HG03558 (cell line): ENCODE data around the gene SHISA6.

Experiments used
- ATAC-seq: cut with Tn5 transposase; IDR thresholded peaks from one replicate; pipeline ENCODE4 v1.9.1; 2021; ENCODE audit warnings: moderate number of reproducible peaks; ENCODE audit not compliant: unreplicated experiment; ENCODE audit errors: extremely low read depth

The SHISA6 gene

DNA sequence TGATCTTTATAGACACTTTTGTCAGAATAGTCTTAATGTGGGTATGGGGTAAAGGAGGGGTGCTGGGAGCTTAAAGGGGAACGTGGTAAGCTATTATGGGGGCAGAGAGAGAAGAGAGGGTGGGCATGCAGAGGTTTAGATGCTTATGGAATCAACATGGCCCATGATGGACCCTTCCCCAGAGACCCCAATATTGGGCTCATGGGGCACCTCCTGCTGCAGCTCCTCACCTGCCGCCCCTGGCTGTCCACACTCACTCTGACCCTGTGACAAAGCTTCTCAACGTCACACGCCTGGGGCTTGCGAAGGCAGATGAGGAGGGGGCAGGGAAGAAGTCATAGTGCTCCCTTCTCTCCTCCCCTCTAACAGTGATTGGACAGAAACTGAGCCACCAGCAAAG, 95.3 kb downstream of the SHISA6 start:
- ATAC-seq = no peak

DNA sequence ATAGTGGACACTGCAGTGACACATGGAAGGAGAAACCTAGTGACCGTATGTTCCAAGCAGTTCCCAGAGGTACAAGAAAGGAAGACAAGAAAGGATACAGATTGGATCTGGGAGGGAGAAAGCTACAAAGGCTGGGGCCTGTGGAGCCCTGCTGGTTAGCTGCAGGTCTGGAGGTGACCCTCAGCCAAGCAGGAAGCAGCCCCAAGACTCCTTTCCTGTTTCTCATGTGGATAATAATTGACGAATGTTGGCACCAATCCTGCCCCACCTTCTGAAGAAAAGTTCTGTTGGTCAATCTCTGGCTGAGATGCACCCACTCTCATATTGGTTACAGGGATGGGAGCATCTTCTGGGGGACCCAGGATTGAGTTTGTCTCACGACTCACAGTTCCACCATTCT, 99.8 kb downstream of the SHISA6 start:
- ATAC-seq = no peak

DNA sequence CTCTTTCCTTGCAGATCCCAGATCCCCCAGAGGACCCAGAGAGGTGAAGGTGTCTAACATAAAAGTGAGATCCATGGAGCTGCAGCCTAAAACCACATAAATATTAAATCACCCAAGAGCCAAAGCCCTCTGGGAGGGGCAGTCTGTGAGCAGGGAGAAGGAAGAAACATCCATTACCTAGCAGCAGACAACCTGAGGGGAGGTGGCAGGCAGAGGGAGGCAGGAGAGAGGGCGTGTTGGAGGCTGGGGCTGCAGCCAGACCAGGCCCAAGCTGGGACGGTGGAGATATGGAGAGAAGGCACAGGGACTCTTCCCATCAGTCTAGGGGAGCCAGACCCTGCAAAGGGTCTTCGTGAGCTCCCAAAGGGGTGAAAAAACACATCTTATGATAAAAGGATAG, 101.1 kb downstream of the SHISA6 start:
- ATAC-seq = no peak

DNA sequence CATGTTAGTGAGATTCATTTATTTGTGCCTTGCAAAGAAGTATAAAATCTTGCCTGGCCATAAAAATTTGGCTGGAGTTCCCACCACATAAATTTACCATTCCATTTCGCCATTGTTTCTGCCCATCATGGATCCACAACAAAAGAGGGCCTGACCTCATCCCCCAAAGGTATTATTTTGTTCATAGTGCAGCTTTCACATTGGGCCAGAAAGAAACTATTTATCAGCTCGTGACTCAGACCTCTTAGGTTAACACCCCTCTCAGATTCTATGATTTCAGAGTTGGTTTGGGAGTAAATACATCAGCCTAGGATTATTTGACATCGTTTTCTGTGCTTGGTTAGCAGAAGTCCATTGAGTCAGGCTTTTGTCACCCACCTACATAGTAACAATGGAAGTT, 108.1 kb downstream of the SHISA6 start:
- no peak for ATAC-seq

DNA sequence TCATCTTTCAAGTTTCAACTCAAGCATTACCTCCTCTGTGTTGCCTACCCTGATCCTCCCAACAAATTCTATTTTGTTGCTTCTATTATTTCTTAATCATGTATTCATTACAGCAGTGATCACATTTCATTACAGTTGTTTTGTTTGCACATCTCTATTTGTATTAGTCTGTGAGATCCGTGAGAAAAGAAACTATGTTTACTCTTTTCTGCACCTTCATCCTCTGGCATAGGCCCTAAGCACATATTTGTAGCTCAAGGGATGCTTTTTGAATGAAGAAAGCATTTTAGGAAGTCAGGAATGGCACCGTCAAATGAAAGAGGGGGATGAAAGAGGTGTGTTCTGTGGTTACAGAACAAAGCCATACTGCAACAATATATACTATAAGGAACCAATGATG, 110.5 kb downstream of the SHISA6 start:
- no peak for ATAC-seq

DNA sequence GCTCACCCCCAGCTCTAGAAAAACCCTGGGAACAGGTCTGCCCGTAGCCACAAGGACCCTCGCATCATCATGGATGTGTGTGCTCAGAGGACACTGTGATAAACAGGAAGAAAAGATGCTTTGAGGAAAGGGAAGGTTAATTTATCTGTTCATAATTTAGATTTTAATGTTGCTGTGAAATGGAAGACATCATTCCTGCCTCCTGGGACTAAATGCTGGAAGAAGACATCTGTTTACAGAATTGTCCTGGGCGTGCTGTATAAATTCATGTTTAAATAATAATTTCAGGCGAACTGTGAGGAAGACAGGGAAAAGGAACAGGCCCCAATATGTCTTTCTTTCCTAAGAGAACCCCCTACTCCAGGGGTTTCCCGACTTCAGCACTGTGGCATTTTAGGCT, 112.6 kb downstream of the SHISA6 start:
- no peak for ATAC-seq

DNA sequence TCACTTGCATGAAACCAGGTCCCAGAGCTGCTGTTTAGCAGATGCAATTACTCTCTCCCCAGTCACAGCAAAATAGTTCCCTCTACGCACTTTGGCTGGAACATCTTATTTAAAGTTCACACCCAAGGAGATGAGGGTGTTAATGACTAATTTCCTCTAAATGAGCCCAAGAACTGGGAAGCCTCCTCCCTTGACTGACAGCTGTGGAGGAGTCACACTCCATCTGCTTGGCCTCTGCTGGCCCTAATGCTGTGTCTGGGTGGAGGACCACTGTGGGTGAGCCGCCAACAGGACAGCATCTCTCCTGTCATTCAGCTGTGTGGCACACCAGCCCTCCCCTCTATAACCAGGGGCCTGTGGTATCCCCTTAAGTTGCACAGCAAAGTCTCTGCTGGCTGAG, 115.4 kb downstream of the SHISA6 start:
- no peak for ATAC-seq

DNA sequence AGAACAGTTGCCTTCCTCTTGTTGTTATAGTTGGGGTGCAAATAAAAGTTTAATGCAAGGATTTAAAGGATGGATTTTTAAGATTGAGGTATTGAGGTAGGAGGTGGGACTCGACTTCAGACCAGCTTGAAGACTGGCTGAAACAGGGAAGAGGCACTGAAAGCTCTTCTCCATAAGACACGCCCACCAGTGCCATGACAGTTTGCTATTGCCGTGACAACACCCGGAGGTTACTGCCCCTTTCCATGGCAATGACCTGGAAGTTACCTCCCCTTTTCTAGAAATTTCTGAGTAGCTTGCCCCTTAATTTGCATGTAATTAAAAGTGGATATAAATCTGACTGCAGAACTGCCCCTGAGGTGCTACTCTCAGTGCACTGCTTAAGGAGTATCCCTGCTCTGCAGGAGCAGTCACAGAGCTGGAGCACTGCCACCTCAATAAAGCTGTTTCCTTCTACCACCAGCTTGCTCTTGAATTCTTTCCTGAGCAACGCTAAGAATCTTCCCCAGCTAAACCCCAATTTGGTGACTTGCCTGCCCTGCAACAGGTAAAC, 122.6 kb downstream of the SHISA6 start:
- no peak for ATAC-seq

DNA sequence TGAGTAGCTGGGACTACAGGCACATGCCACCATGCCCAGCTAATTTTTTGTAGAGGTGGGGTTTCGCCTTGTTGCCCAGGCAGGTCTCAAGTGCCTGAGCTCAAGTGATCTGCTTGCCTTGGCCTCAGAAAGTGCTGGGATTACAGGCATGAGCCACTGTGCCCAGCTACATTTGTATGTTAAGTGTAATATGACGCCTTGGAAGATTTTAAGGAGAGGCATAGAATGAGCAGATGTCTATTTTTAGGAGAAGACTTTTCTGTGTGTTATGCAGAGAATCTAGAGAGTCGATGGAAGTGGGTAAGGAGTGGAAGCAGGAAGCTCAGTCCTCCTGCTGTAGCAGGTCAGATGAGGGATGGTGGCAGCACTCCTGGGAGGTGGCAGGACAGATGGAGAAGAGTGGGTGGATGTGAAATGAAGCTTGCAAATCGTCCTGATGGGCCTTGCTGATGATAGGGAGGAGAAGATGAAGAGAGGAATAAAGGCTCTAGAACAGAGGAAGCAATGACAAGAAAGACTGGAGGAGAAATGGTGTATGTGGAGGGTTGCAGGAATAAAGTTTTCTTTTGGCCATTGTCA, 125.3 kb downstream of the SHISA6 start:
- no peak for ATAC-seq

DNA sequence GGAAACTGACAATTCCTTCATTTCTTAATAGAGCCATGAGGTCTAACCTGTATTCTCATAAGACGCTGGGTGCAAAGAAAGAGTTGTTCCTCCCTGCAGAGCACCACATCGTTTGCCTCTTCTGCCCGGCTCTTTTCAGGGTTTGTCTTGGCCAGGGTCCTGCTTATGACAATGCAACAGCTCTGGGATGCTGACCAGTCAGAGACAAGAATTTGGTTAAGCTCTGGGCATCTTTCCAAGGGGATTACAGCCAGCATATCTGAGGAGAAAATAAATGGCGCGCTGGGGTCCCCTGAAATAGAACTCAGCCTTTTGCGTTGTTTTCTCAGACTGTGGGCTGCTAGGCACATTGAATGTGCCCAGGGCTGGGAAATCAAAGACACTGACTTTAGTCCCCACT, 128.6 kb downstream of the SHISA6 start:
- no peak for ATAC-seq

DNA sequence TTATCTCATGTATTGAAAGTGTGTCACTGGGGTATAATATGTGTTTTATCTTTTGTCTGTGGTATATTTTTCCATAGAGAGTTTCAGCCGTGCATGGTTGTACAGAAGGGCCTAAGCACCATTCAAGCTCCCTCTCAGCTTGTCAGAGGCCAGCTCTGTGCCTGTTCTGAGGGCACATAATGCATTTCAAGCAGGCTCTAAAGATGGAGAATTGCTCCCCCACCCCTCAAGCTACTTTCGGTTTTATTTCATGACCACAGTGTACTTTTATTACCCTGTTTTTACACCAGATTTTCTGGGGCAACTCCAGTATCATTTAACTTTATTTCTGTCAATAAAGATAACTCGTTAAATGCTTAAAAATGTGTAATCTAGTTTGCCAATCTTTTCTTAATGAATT, 131.7 kb downstream of the SHISA6 start:
- ATAC-seq = no peak

DNA sequence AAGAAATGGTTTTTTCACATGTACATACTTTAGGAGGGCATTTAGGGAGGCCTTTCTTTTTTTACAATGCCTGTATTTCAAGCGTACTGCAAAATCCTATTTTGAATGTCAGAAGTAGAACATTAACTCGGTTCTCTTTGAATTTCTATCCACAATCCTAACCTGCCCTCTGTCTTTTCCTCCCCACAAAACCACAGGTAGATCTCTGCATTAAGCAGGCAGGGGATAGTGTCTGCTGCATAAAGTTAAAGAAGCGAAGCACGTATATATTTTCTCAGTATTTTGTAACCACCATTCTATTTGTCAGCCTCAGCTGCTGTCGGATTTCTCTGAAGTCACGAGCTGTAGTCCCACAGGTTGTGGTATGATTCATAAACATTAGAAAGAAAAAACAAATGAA, 137.5 kb downstream of the SHISA6 start:
- ATAC-seq = no peak

DNA sequence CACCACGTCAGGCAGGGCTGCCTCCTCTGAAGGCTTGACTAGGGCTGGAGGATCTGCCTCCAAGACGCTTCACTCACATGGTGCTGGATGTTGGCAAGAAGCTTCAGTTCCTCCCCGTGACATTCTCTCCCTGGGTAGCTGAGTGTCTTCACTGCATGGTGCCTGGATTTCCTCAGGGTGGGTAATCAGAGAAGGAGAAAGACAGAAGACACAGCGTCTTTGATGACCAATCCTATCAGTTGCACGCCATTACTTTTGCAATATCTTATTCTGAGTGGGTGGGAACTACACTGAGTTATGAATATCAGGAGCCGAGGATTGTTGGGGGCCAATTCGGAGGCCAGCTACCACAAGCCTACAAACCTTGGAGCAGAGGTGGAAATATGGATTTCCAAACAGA, 139.7 kb downstream of the SHISA6 start:
- no peak for ATAC-seq

DNA sequence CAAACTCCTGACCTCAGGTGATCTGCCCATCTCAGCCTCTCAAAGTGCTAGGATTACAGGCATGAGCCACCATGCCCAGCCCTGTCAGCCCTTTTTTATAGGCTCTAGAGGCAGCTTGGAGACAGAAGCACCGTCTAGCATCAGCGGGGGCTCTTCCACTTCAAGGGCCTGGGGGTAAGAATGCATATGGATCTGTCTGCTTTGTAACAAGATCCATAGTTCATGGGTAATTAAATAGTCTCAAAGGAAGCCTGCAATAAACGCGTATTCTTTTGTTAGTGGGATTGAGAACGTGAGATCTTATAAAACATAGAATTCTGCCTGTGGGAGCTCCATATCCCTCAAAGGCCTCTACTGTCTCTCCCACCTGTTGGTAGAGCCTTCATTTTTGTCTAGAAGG, 142.1 kb downstream of the SHISA6 start:
- no peak for ATAC-seq

DNA sequence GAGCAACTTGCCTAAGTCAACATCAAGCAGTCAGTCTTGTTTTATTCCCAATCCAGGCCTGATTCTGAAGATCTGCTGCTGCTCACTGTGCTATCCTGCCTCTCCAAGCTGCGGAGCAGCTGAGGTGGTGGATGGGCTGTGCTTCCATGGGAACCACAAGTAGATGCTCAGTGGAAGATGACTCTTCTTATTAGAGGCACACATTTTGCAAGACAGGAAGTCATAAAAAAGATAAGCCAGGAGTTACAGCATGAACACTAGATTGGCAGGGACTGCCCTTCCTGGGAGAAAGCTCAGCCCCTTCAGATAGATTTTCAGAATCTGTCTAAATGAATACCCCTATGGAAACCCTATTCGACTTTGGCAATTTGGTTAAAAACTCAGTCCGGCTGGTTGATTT, 143.1 kb downstream of the SHISA6 start:
- ATAC-seq = no peak

DNA sequence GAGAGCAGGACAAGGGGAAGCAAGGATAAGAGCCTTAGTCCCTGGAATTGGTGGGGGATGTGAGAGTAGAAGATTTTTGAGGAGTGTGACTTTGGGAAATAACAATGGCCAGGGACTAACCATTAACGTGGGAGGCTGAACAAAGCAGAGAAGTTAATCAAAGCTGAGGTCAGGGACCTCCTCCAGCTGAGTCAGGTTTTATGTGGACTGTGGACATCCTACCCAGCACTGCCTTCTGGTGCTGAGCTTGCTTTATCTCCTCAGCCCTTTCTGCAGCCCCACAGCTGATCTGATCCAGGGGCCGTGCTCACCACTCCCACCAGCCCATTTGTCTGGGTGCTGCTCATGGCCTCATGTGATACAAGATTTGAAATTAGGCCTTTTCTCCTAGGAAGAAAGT, 146.6 kb downstream of the SHISA6 start:
- ATAC-seq = no peak

DNA sequence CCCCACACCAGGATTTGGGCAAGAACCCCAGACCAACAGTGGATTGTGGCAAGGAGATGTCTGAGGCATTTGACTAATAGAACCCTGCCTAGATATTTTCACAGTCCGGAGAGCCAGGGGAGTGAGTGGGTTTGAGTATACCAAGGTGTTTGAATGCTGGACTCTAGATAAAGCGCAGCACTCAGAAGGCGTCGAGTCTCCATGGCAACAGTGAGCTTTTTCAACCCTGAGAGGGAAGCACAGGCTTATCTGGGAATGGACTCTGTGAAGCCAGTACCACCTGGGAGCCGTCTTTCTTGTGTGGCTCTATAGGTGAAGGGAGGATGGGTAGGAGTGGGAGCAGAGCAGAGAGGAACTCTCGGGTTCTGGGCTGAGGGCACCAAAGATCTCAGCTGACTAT, 147.0 kb downstream of the SHISA6 start:
- no peak for ATAC-seq

DNA sequence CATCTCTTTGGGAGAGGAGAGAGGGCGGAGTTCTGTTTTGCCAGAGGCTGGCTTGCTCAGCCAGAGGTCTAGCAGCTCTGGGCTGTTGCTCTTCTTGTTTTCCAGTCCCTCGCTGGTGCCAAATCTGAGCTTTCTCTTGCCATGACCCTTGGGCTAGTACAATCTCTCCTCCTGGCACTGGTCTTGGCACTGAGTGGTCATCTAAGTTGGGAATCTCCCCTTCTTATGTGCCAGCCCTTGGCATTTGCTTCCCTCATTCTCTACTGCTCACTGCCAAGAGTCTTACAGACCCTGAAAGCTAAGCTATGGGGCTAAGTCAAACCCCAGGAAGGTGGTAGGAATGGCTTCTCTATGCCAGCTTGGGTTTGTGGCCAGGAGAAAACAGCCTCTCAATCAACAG, 148.6 kb downstream of the SHISA6 start:
- ATAC-seq = no peak

DNA sequence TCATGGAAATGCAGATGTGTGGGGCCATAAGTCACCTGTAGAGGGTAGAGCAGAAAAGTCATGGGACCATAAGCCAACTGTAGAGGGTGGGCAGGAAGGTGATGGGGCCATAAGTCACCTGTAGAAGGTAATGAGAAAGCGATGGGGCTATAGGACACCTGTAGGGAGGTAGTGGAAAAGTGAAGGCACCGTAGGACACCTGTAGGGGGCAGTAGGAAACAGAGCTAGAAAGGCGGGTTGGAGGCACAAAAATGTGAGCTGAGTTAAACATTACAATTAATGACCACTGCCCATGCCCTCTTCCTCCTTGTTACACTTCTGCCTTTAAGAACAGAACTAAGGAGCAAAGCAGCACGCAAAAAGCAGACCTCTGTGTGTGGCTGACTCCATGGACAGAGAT, 150.1 kb downstream of the SHISA6 start:
- ATAC-seq = no peak

DNA sequence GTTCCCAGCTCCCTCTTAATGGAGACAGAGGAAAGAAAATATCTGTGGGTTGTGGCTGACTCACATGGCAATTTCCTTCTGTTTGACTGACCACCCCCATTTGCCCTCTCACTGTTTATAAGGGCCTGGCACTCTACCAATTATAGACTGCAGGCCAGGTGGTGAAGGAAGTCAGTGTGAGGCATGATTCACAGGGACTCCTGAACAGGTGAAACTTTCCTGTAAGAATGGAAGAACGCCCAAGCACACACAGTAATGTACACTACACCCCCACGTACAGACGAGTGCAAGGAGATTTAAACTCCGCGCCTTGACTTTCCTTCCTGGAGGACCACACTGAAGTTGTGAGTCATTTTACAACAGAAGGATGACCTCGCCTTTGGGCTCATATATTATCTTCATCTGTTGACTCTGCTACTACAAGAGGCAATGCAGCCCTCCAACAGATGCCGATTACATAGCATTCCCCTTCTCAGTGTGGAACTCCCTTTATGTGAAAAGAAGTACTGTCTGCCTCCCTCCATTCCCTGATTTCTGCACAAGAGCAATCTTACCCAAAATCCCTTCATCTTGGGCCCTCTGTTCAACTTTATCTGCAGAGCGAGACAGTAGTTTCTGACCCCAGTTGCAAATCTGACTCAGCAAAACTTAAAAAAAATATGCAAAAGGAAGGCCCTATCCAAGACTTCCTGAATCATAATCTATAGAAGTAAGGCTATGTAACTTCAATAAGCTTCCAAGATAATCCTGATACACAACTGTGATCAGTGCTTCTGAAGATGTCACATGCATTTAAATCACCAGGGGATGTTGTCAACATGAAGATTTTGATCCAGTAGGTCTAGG, 163.6 kb downstream of the SHISA6 start:
- no peak for ATAC-seq

DNA sequence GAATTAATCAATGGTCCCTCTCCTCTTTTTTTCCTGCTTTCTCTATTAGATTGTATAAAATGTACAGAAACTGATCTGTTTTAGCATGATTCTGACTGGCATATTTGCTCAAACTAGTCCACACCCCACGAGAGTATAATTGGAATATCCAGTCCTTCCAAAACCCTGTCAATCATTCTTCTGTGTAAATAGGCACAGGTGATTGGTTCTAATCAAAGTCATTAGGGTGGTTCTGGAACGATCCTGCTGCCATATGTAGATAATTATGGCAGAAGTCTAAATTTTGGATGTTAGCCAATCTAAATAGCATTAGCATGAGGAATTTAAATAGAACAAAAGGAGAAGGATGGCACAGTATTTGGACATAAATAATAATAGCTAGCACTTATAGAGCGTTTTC, 165.7 kb downstream of the SHISA6 start:
- no peak for ATAC-seq

DNA sequence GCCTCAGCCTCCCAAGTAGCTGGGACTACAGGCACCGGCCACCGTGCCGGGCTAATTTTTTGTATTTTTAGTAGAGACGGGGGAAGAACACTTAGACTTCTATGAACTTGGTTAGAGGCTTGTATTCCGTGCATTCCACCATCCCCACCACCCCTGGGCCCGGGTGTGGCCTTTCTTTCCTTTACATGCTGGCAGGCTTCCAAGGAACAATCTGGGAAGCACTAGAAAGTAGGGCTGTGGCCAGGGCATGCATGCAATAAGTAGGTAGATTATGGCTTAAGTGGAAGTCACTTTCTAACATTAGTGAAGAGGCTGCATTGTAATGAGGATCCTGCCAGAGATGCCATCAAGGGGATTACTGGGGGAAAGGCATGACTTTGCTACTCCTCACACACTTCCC, 171.6 kb downstream of the SHISA6 start:
- no peak for ATAC-seq
